Embryonic facial prominence (tissue), 1 donor: ENCODE results near the gene CCDC32.

Source experiments
- DNase-seq: peaks from one replicate; pipeline ENCODE4 v3.0.0-alpha.2; 2016; ENCODE audit errors: extremely low spot score

Gene CCDC32

DNA sequence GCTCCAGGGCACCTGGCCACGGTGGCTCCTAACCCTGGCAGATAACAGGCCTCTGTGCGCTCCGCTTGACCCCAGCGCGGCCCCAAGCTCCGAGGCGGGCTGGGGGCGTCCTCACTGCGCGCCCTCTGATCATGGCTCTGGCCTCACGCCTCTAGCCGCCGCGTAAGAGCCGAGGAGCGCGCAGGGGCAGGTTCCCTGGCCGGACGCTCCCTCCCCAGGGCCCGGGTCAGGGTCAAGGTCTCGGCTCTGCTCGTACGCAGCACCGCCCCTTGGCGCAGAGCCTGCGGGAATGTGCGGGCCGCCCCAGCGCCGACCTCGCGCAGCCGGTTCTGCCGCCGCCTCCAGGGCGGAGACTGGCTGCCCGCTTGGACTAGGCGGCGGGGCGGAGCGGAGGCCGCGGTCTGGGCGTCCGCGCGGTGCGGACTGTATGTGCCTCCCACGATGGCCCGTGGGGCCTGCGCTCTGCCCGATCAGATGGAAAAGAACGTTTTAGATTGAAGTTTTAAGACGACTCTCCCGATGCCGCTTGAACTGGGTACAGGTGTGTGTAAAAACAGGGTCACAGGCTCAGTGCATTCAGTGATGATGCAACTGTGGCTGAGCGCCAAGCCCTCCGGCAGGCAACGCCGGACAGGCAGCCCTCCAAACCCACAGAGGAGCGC, 53.2 kb downstream of the CCDC32 start:
- no peak for DNase-seq

- no peak for DNase-seq
These were observed 53.8 kb downstream of the CCDC32 start for GRCh38 chr15:40511093-40511471.

- DNase-seq: no peak
These were observed 54.6 kb downstream of the CCDC32 start for GRCh38 chr15:40510201-40510600.

GRCh38 chr15:40508216-40508615, 56.6 kb downstream of the CCDC32 start:
- no peak for DNase-seq

GRCh38 chr15:40506964-40507571, 57.8 kb downstream of the CCDC32 start:
- no peak for DNase-seq
